HG02840 (cell line): ENCODE data around the gene ZMIZ2.
"Not testable (repeated sequence)": the region's sequence is repeated elsewhere in the genome, so short reads cannot be mapped to it uniquely, and the experiment has no call there.

Source experiments
- ATAC-seq: cut with Tn5 transposase; IDR thresholded peaks from one replicate; pipeline ENCODE4 v1.9.1; 2021; ENCODE audit warnings: mild to moderate bottlenecking, moderate library complexity, moderate number of reproducible peaks; ENCODE audit not compliant: unreplicated experiment, low FRiP score

The ZMIZ2 gene

GRCh38 chr7:44748045-44748947 is at the start of gene ZMIZ2:
Gene ZMIZ2, plus strand, starts transcription at chr7:44748847. Its CDS starts 7,403 bp downstream, at chr7:44756250.
- peak; percentile 65 for ATAC-seq

- ATAC-seq, result not testable (repeated sequence)
Observed at GRCh38 chr7:44699598-44699997, 49.0 kb upstream of the ZMIZ2 start.

GRCh38 chr7:44700322-44700721 is 48.3 kb upstream of the ZMIZ2 start:
- no peak for ATAC-seq

GRCh38 chr7:44703391-44703790 is 45.3 kb upstream of the ZMIZ2 start:
- ATAC-seq, result not testable (repeated sequence)

GRCh38 chr7:44703921-44704320 is 44.7 kb upstream of the ZMIZ2 start:
- ATAC-seq, result no peak

- no peak for ATAC-seq
Observed at GRCh38 chr7:44705434-44705833, 43.2 kb upstream of the ZMIZ2 start.

- no peak for ATAC-seq
Observed at GRCh38 chr7:44706788-44707557, 41.7 kb upstream of the ZMIZ2 start.

GRCh38 chr7:44707558-44708230 is 41.0 kb upstream of the ZMIZ2 start:
- no peak for ATAC-seq

- no peak for ATAC-seq
Observed at GRCh38 chr7:44709011-44709915, 39.4 kb upstream of the ZMIZ2 start.

GRCh38 chr7:44709945-44710596 is 38.6 kb upstream of the ZMIZ2 start:
- no peak for ATAC-seq

GRCh38 chr7:44711528-44711927 is 37.1 kb upstream of the ZMIZ2 start:
- no peak for ATAC-seq

- no peak for ATAC-seq
Observed at GRCh38 chr7:44712012-44712411, 36.6 kb upstream of the ZMIZ2 start.

GRCh38 chr7:44713141-44713540 is 35.5 kb upstream of the ZMIZ2 start:
- no peak for ATAC-seq

- no peak for ATAC-seq
Observed at GRCh38 chr7:44713680-44714335, 34.8 kb upstream of the ZMIZ2 start.

GRCh38 chr7:44716205-44716604 is 32.4 kb upstream of the ZMIZ2 start:
- no peak for ATAC-seq

- ATAC-seq, result no peak
Observed at GRCh38 chr7:44720301-44720700, 28.3 kb upstream of the ZMIZ2 start.

- ATAC-seq, result no peak
Observed at GRCh38 chr7:44724276-44724675, 24.4 kb upstream of the ZMIZ2 start.

- not testable (repeated sequence) for ATAC-seq
Observed at GRCh38 chr7:44726250-44726649, 22.4 kb upstream of the ZMIZ2 start.
